ENCODE measurements around the gene SAE1. TPM values are rescaled to one million over a fixed set of nuclear protein-coding genes. Genes with fewer than 3 reads are reported as not detected.
"Not testable (repeated sequence)": the region's sequence is repeated elsewhere in the genome, so short reads cannot be mapped to it uniquely, and the experiment has no call there.

The SAE1 gene
- total RNA-seq, 2 donors from 2014 or later = 95.6 to 158 TPM

DNA sequence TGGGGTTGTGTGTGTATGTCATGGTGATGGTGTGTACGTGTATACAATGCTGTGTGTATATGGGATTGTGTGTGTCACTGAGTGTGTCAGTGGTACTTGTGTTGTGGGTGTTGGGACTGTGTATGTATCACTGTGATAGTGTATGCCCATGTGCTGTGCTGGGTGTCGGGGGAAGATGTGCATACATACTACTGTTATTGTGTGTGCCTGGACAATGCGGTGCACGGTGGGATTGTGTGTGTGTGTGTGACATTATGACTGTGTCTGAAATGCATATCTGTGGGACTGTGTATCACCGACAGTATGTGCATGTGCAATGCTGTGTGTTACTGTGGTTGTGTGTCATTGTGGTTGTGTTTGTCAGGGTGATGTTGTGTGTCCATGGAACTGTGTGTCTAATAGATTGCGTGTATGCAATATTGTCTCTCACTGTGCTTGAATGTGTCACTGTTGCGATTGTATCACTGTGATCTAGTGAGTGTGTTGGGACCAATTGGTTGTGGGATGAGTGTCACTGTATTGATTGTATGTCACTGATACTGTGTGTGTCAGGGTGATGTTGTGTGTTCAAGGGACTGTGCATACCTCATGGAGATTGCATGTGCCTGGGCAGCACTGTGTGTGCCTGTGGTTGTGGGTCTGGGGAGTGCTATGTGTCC is 111.4 kb downstream of the SAE1 start:
- no peak overlapping the region for H3K27ac Mint-ChIP-seq
- no peak overlapping the region for H3K4me3 Mint-ChIP-seq
- no peaks in the 10 kb centered on the region for H3K9me3 Mint-ChIP-seq
- H3K4me1 Mint-ChIP-seq (ENCODE audit: low read depth in 2 of 2) = peaks cover 6 to 27% of the 10 kb centered on the region in 2 donors
- no peak for DNase-seq (ENCODE audit: low spot score)
- H3K36me3 Mint-ChIP-seq = no peaks in the 10 kb centered on the region
- ATAC-seq = no peak
- H3K27me3 Mint-ChIP-seq = peaks cover 0 to 6% of the 10 kb centered on the region in 2 donors

DNA sequence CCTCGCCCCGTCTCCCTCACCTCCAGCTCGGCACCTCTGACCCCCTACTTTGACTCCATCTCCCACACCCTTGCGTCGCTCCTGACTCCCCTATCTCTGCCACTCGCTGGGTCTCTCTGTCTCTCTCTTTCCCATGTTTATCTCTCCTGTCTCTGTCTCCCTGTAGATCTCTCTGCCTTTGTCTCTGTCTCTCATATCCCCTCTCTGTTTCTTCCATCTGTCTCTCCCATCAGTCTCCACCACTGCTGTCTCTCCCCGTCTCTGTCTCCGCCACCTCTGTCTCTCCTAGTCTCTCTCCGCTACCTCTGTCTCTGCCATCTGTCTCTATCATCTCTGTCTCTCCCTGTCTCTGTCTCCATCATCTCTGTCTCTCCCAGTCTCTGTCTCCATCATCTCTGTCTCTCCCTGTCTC is 112.7 kb downstream of the SAE1 start:
- Mint-ChIP-seq H3K27ac (no peak overlapping the region), H3K36me3 (no peaks in the 10 kb centered on the region), H3K9me3 (no peaks in the 10 kb centered on the region), H3K4me3 (no peak overlapping the region), H3K27me3 (peaks cover 0 to 6% of the 10 kb centered on the region in 2 donors), H3K4me1 (ENCODE audit: low read depth in 2 of 2) (peaks cover 11 to 30% of the 10 kb centered on the region in 2 donors)
- DNase-seq (ENCODE audit: low spot score) (no peak), ATAC-seq (no peak)

DNA sequence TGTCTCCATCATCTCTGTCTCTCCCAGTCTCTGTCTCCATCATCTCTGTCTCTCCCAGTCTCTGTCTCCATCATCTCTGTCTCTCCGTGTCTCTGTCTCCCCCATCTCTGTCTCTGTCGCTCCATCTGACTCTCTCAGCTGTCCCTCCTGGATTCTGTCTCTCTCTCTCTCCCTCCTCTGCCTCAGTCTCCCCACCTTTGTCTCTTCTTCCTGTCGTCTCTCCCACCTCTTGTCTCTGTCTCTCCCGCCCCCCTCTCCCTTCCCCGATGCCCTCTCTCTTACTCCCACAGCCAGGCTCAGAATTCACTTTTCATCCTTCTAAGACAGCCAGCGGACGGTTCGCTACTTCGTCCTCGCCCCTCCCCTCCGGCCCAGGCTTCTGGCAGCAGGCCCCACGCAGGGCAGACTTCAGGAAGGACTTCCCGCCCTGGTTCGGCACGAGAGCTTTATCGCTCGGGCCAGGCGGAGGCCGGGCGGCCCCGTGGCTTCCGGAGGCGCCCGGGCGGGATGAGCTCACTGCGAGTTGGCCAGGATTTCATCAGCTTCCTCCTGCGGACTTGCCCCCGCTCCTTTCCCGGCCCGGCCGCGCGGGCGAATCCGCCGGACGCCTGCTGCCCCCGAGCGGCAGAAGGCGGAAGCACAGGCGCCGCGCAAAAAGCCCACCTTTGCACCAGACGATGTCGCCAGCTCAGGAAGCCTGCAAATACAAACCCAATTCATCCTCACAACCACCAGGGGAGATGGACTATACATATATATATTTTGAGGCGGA is 113.3 kb downstream of the SAE1 start:
- ATAC-seq (peak; percentile 90 to 93), DNase-seq (ENCODE audit: low spot score) (peak; percentile 97)
- Mint-ChIP-seq H3K9me3 (no peaks in the 10 kb centered on the region), H3K27me3 (peaks cover 0 to 3% of the 10 kb centered on the region in 2 donors), H3K4me3 (no peak overlapping the region), H3K36me3 (no peaks in the 10 kb centered on the region), H3K27ac (no peak overlapping the region), H3K4me1 (ENCODE audit: low read depth in 2 of 2) (peaks cover 8 to 27% of the 10 kb centered on the region in 2 donors)

DNA sequence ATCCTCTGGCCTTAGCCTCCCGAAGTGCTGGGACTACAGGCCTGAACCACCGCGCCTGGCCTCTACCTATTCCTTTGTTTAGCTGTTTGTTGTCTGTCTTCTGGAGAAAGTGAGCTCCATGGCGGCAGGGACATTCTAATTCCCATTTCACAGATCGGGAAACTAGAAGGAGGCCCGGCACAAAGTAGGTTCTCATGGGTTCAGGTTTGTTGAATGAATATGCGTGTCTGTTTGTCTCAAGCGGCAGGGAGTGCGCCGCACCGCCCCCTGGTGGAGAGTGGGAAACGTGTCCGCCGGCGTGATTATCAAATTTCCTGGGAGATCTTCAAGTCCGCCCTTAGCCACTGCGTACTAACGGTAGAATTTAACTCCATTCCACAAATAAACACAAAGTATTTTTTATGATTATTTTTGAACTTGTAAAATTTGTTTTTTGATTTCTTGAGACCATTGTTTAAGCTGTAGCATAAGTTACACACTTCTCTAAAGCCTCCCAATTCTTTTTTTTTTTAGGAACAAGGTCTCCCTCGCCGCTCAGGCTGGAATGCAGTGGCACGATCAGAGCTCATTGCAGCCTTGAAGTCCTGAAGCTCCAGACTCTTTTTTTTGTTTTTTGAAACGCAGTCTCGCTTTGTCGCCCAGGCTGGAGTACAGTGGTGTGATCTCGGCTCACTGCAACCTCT is 116.8 kb downstream of the SAE1 start:
- peak overlapping the region; percentile 19 to 28 for H3K27ac Mint-ChIP-seq
- no peaks in the 10 kb centered on the region for H3K9me3 Mint-ChIP-seq
- H3K4me1 Mint-ChIP-seq (ENCODE audit: low read depth in 2 of 2) = peaks cover 5 to 27% of the 10 kb centered on the region in 2 donors
- DNase-seq (ENCODE audit: low spot score) = peak; percentile 82
- ATAC-seq = no peak
- no peaks in the 10 kb centered on the region for H3K36me3 Mint-ChIP-seq
- H3K4me3 Mint-ChIP-seq = no peak overlapping the region
- no peaks in the 10 kb centered on the region for H3K27me3 Mint-ChIP-seq

DNA sequence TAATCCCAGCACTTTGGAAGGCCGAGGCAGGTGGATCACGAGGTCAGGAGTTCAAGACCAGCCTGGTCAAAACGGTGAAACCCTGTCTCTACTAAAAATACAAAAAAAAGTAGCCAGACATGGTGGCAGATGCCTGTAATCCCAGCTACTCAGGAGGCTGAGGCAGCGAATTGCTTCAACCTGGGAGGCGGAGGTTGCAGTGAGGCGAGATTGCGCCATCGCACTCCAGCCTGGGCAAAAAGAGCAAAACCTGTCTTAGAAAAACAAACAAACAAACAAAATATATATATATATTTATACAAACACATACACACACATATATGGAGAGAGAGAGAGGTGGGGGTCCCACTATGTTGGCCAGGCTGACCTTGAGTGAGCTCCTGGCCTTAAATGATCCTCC is 122.4 kb downstream of the SAE1 start:
- not testable (repeated sequence) for H3K9me3 Mint-ChIP-seq; ATAC-seq; H3K27ac Mint-ChIP-seq; DNase-seq (ENCODE audit: low spot score); H3K4me3 Mint-ChIP-seq; H3K36me3 Mint-ChIP-seq; H3K27me3 Mint-ChIP-seq
- H3K4me1 Mint-ChIP-seq (ENCODE audit: low read depth in 2 of 2) = peaks cover 17 to 18% of the 10 kb centered on the region in 2 donors

DNA sequence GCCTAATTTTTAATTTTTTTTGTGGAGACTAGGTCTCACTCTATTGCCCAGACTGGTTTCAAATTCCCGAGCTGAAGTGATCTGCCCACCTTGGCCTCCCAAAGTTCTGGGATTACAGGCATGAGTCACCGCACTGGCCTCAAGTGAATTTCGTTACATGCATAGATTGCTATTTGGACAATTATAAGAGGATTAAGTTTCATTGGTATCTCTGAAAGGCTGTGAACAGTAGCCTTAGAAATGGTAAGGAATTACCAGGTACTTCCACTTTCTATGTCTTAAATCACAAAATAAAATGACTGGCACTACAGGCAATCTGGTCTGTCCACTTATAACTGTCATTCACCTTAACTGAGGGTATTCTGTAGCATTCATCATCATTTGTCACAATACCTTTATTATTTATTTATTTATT is 122.8 kb downstream of the SAE1 start:
- no peaks in the 10 kb centered on the region for H3K9me3 Mint-ChIP-seq

DNA sequence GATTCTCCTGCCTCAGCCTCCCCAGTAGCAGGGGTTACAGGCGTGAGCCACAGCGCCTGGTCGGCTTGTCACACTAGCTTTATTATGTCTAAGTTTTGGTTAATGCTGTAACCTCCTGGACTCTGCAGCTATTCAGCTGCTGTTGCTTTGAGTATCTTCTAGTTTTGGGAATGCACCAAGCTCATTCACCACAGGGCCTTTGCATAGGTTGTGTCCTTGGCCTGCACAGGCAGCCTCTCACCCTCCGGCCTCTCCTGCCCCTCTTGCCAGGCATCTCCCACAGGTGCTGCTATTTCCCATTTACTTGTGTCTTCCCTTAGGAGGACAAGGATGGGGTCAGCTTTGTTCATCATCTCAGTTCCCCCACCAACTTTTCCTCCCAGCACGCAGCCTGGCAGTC is 123.3 kb downstream of the SAE1 start:
- Mint-ChIP-seq H3K4me1 (ENCODE audit: low read depth in 2 of 2) (peaks cover 24% of the 10 kb centered on the region in 2 donors), H3K36me3 (peaks cover 10% of the 10 kb centered on the region), H3K4me3 (no peak overlapping the region), H3K9me3 (no peaks in the 10 kb centered on the region), H3K27me3 (no peaks in the 10 kb centered on the region), H3K27ac (no peak overlapping the region)
- DNase-seq (ENCODE audit: low spot score) = no peak
- ATAC-seq = no peak

More for the DNA sequence above, 122.8 kb downstream of the SAE1 start:
- ATAC-seq (no peak), DNase-seq (ENCODE audit: low spot score) (no peak)
- Mint-ChIP-seq H3K4me3 (no peak overlapping the region), H3K27ac (no peak overlapping the region), H3K27me3 (no peaks in the 10 kb centered on the region), H3K4me1 (ENCODE audit: low read depth in 2 of 2) (peaks cover 19 to 20% of the 10 kb centered on the region in 2 donors), H3K36me3 (peaks cover 6% of the 10 kb centered on the region)

DNA sequence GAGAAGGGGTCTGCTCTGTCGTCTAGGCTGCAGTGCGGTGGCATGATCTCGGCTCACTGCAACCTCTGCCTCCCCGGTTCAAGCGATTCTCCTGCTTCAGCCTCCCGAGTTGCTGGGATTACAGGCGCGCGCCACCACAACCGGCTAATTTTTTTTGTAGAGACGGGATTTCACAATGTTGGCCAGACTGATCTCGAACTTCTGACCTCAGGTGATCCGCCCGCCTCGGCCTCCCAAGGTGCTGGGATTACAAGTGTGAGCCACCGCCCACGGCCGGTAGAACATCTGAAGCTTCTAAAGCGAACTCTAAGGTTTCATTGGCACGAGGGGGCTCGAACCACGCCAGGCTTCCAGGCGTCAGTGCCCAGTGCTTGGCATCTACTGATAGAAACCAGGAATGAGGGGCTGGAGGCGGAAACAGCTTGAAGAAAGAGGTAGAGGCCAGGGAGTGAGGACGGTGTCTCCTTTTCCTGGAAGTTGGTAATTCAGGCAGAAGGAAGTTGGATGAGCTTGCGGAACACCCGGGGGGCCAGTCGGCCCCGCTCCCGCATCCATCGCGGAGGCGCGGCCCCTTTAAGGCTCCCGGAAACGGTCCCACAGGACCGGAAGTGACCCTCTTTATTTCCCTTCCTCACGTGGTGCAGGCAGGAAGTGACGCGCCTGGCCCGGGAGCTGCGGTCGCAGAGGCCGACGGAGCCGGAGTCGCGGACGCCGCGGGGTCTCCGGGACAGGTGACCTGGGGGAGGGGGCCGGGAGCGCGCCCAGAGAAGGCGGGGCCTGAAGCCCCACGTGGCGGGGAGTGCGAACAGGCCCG is 125.5 kb downstream of the SAE1 start, which contains the start of gene CCDC9:
TSS of gene CCDC9 (plus strand) at position 647 of the 814 bp plus-strand sequence. CDS start 1,876 bp downstream, outside the sequence.
- Mint-ChIP-seq H3K4me3 (peak within 1 kb of the TSS; percentile 97), H3K36me3 (peaks cover 16% of the 10 kb centered on the region), H3K9me3 (no peaks in the 10 kb centered on the region), H3K27me3 (no peaks in the 10 kb centered on the region), H3K27ac (peak within 1 kb of the TSS; percentile 89 to 96), H3K4me1 (ENCODE audit: low read depth in 2 of 2) (peaks cover 37% of the 10 kb centered on the region in 2 donors)
- DNase-seq (ENCODE audit: low spot score) (peak; percentile 96), ATAC-seq (peak; percentile 75 to 77)

DNA sequence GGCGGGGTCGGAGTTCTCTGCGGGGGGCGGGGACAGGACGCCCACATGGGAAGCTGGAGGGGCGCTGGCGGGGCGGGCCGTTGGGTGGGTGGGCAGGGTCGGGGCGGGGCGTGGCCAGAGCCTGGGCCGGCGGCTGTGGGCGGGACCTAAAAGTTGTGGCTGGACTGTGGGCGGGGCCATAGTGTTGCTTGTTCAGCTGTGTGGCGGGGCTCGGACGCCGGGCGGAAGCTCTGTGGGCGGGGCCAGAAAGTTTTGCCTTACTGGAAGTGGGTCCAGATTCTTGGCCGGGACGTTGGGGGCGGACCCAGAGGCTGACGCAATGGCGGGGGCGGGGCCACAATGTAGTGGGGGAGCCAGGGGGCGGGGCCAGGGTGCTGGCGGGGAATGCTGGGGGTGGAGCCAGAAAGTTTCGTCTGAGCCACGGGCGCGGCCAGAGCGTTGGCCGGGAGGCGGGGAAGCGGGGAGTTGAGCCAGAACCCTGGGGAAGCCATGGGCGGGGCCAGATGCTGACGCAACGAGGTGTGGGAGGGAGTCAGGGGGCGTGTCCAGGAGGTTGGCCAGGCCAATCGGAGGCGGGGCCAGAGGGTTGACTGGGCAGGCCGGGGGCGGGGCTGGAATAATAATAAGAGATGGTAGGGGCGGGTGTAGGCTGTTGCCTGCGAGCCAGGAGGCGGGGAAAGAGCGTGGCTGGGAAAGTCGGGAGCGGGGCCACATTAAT is 126.2 kb downstream of the SAE1 start:
- H3K27ac Mint-ChIP-seq = peak overlapping the region; percentile 89 to 96
- DNase-seq (ENCODE audit: low spot score) (peak; percentile 100), ATAC-seq (peak; percentile 86 to 90)
- H3K9me3 Mint-ChIP-seq = no peaks in the 10 kb centered on the region
- peaks cover 38 to 40% of the 10 kb centered on the region in 2 donors for H3K4me1 Mint-ChIP-seq (ENCODE audit: low read depth in 2 of 2)
- no peaks in the 10 kb centered on the region for H3K27me3 Mint-ChIP-seq
- peaks cover 19% of the 10 kb centered on the region for H3K36me3 Mint-ChIP-seq
- peak overlapping the region; percentile 97 for H3K4me3 Mint-ChIP-seq

DNA sequence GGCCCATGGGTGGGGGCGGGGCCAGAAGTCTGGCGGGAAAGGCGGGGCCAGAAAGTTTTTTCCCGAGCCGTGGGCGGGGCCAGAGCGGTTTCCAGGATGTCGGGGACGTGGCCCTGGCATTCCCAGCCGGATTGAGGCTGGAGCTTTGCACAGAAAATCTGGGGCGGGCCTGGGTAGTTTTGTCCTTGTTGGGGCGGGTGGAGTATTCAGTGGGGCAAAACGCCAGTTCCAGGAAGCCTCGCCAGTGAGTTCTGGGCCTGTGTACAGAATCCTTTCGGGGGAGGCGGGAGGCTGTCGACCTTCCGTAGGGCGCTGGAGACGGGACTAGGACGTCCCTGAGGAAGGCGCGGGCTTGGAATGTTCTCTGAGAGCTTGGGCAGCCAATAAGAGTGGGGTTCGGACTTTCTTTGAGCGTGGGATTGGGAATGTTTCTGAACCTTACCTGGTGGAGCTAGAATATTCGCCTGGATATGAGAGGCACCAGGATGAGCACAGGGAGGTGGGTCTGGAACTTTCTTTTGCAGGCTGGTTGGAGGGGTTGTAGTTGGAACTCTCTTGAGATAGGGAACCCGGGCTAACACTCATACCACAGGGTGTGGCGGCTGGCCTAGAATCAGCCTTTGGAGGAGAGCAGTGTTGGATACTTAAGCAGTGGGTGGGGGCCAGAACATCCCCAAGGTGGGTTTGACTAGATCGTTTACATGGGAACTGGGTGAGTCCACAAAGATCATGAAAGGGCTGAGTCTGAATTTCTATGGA is 127.0 kb downstream of the SAE1 start:
- peak overlapping the region; percentile 89 to 96 for H3K27ac Mint-ChIP-seq
- H3K36me3 Mint-ChIP-seq = peaks cover 19% of the 10 kb centered on the region
- peaks cover 42 to 44% of the 10 kb centered on the region in 2 donors for H3K4me1 Mint-ChIP-seq (ENCODE audit: low read depth in 2 of 2)
- no peaks in the 10 kb centered on the region for H3K9me3 Mint-ChIP-seq
- ATAC-seq = no peak
- H3K4me3 Mint-ChIP-seq = peak overlapping the region; percentile 97
- H3K27me3 Mint-ChIP-seq = no peaks in the 10 kb centered on the region
- no peak for DNase-seq (ENCODE audit: low spot score)

DNA sequence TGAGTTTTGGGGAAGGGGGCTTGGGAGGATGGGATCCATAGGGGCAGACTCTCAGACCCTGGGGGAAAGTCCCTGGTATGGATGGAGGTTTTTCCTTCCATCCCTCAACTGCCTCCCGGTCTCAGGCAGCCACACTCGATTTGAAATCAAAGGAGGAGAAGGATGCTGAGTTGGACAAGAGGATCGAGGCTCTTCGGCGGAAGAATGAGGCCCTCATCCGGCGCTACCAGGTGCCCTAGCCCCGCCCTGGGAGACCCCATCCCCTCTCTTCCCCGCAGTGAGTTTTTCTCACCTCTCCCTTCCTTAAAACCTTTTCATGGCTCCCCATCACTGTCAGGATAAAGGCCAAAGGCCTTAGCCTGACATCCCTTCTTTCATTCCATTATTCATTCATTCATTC is 127.8 kb downstream of the SAE1 start:
- H3K27me3 Mint-ChIP-seq = no peaks in the 10 kb centered on the region
- no peak for ATAC-seq
- H3K4me3 Mint-ChIP-seq = peak overlapping the region; percentile 97
- peaks cover 19% of the 10 kb centered on the region for H3K36me3 Mint-ChIP-seq
- H3K4me1 Mint-ChIP-seq (ENCODE audit: low read depth in 2 of 2) = peaks cover 43 to 48% of the 10 kb centered on the region in 2 donors
- no peak for DNase-seq (ENCODE audit: low spot score)
- peak overlapping the region; percentile 89 to 96 for H3K27ac Mint-ChIP-seq
- H3K9me3 Mint-ChIP-seq = no peaks in the 10 kb centered on the region

DNA sequence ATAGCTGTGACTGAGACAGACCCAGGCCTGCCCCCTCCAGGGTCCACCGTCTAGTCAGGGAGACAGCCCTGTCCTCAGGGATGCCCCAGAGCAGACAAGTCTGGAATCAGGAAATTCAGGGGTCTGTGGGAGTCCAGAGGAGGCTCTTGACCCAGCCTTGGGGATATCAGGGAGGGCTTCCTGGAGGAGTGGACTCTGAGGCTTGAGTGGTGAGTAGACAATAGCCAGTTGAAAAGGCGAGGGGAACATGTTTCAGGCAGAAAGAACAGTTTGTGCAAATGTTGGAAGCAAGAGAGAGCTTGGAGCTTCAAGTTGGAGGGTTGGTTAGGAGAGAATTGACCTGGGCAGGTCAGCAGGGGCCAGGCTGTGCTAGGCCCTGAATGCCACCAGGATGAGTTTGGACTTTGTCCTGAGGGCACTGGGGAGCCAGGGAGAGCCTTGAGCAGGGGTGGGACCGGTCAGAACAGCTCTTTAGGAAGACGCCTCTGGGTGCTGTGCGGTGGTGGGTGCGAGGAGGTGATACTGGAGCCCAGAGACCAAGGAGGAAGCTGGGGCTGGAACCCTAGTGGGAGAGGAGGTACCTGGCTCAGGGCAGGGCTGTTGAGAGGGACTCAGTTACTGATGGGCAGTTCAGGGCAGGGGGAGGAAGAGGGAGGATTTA is 128.4 kb downstream of the SAE1 start:
- H3K4me1 Mint-ChIP-seq (ENCODE audit: low read depth in 2 of 2) = peaks cover 43 to 48% of the 10 kb centered on the region in 2 donors
- H3K27me3 Mint-ChIP-seq = no peaks in the 10 kb centered on the region
- DNase-seq (ENCODE audit: low spot score) (no peak), ATAC-seq (no peak)
- H3K4me3 Mint-ChIP-seq = peak overlapping the region; percentile 97
- H3K36me3 Mint-ChIP-seq = peaks cover 19% of the 10 kb centered on the region
- H3K27ac Mint-ChIP-seq = peak overlapping the region; percentile 69 to 96
- H3K9me3 Mint-ChIP-seq = no peaks in the 10 kb centered on the region

Data from natural killer cell treated with Interleukin-12 subunit alpha and Interleukin-12 subunit beta and Interleukin-15 and Interleukin-18, amount 100 ng/mL, for 72 hours (primary cell).